Measurements from ENCODE around the gene THSD4. TPM values are rescaled to one million over a fixed set of nuclear protein-coding genes. Genes with fewer than 3 reads are reported as not detected.

The THSD4 gene
- total RNA-seq, 3 donors from 2014 or later: 18.3 to 46.2 (median 27.1) TPM

DNA sequence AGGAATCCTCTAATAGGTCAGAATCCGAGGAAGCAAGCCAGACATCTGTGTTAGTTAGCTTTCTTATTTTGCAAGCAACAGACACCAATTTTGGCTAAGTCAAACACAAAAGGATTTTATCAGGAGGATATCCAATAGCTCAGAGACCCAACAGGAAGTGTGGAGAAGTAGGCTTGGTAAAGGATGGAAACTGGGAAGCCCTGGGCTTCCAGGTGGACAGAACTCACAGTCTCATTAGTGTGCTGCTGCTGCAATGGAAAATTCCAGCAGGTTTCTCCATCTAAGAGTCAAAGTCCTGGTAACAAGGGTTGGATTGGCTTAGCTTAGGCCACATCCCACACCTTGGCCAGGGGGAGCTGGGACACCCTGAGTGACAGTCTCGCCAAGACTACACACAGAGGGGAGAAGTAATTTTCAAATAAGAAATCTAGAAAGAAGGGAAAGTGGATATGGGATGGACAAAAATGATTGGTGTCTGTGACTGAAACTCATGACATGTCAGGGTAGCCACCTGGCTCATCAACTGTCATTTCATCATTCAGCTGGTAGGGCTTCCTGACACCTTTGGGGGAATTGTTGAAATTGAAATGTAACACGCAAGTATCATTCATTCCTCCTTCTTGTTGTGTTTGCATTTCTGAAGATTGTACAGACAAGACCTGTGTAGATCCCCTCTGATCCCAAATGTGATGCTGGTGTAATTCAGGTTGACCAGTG lies 158.6 kb downstream of the THSD4 start:
- Histone ChIP-seq H3K9me3 (no peaks in the 10 kb centered on the region), H3K36me3 (ENCODE audit: low read depth) (no peaks in the 10 kb centered on the region), H3K4me3 (no peak overlapping the region), H3K4me1 (ENCODE audit: low read depth) (peaks cover 12% of the 10 kb centered on the region)
- no peak for ATAC-seq
- DNase-seq: no peak
- TF ChIP-seq, protein P1, sequence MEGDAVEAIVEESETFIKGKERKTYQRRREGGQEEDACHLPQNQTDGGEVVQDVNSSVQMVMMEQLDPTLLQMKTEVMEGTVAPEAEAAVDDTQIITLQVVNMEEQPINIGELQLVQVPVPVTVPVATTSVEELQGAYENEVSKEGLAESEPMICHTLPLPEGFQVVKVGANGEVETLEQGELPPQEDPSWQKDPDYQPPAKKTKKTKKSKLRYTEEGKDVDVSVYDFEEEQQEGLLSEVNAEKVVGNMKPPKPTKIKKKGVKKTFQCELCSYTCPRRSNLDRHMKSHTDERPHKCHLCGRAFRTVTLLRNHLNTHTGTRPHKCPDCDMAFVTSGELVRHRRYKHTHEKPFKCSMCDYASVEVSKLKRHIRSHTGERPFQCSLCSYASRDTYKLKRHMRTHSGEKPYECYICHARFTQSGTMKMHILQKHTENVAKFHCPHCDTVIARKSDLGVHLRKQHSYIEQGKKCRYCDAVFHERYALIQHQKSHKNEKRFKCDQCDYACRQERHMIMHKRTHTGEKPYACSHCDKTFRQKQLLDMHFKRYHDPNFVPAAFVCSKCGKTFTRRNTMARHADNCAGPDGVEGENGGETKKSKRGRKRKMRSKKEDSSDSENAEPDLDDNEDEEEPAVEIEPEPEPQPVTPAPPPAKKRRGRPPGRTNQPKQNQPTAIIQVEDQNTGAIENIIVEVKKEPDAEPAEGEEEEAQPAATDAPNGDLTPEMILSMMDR (IDR thresholded peaks at IDR 0.05): no peak
- intact Hi-C loops (cut with DNase I, micrococcal nuclease): loop anchor here in 1 of 2 donors (10.0 kb wide), 1 partner anchor 61 kb away; no protein-coding TSS in a partner anchor

DNA sequence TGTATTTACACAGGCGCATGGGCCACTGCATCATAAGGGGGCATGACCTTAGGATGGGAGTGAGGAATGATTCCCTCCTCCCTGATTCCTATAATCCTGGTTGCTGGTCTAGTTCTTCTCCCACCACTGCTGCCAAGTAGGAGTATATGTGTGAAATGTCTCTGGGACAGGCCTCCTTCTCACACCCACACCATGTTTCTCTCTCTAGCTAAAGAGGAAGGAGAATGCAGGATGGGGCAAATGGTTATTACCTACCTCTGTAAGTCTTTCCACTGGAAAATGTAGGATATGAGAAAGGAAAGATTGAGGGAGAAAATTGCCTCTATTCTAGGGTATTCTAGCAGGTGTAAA lies 159.2 kb downstream of the THSD4 start:
- ATAC-seq (no peak), DNase-seq (no peak)
- Histone ChIP-seq H3K4me1 (ENCODE audit: low read depth) (peaks cover 12% of the 10 kb centered on the region), H3K4me3 (no peak overlapping the region), H3K36me3 (ENCODE audit: low read depth) (no peaks in the 10 kb centered on the region), H3K9me3 (no peaks in the 10 kb centered on the region)
- TF ChIP-seq, protein P1 (IDR thresholded peaks at IDR 0.05): no peak
- intact Hi-C loops (cut with DNase I, micrococcal nuclease): loop anchor here in 1 of 2 donors (10.0 kb wide), 1 partner anchor 60 kb away; no protein-coding TSS in a partner anchor

DNA sequence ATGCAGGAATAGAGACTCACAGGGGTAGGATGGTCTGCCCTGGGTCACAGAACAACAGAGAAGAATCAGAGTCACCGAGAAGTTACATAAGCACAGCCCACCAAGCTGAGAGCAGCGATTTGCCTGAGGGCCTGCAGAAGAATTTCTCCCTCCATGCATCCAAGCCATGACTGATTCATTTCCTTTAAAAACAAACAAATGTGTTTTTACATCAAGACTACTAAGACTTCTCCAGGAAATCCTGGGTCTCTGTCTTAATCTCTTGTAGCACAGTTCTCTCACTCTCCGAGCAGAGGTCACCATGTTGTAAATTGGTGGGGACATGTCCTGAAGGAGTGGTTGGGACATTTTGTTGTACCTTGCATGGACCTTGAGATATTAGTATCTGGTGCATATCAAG lies 159.8 kb downstream of the THSD4 start:
- H3K4me1 ChIP-seq (ENCODE audit: low read depth): peaks cover 12% of the 10 kb centered on the region
- TF ChIP-seq, protein P1 (IDR thresholded peaks at IDR 0.05): no peak
- intact Hi-C loops (cut with DNase I, micrococcal nuclease): loop anchor here in 1 of 2 donors (10.0 kb wide), 1 partner anchor 60 kb away; no protein-coding TSS in a partner anchor
- H3K9me3 ChIP-seq: no peaks in the 10 kb centered on the region
- no peaks in the 10 kb centered on the region for H3K36me3 ChIP-seq (ENCODE audit: low read depth)
- DNase-seq (no peak), ATAC-seq (peak; percentile 34)
- no peak overlapping the region for H3K4me3 ChIP-seq

DNA sequence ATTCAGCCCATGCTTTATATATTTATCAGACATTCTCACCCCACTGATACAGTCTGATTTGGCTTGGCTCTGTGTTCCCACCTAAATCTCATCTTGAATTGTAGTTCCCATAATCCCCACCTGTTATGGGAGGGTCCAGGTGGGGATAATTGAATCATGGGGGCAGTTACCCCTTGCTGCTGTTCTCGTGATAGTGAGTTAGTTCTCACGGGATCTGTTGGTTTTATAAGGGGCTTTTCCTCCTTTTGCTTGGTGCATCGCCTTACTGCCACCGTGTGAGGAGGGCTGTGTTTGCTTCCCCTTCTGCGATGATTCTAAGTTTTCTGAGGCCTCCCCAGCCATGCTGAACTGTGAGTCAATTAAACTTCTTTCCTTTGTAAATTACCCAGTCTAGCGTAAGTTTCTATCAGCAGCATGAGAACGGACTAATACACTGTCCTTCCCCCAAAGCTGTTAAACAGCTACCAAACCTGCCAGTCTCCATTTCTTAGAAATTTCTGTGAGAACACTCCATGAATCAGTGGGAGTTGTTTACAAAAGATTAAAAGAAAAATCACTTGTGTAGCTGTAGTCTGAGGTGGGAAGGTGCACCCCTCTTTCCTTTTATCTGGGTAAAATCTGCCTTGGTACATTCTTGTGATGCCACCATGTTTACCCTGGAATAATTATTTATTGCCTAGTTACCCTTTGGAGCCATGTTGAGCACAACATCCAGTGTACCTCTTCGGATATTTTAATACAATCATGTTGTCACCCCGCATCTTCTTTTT lies 160.5 kb downstream of the THSD4 start:
- Histone ChIP-seq H3K36me3 (ENCODE audit: low read depth) (no peaks in the 10 kb centered on the region), H3K4me1 (ENCODE audit: low read depth) (peaks cover 12% of the 10 kb centered on the region), H3K4me3 (no peak overlapping the region), H3K9me3 (no peaks in the 10 kb centered on the region)
- TF ChIP-seq, protein P1 (IDR thresholded peaks at IDR 0.05): no peak
- intact Hi-C loops (cut with DNase I, micrococcal nuclease): loop anchor here in 1 of 2 donors (10.0 kb wide), 1 partner anchor 59 kb away; no protein-coding TSS in a partner anchor
- DNase-seq: no peak
- no peak for ATAC-seq

GRCh38 chr15:71276336-71276665 lies 161.0 kb downstream of the THSD4 start:
- ATAC-seq (no peak), DNase-seq (no peak)
- Histone ChIP-seq H3K9me3 (no peaks in the 10 kb centered on the region), H3K4me3 (no peak overlapping the region), H3K4me1 (ENCODE audit: low read depth) (peaks cover 9% of the 10 kb centered on the region), H3K36me3 (ENCODE audit: low read depth) (no peaks in the 10 kb centered on the region)
- intact Hi-C loops (cut with DNase I, micrococcal nuclease): loop anchor here in 1 of 2 donors (10.0 kb wide), 1 partner anchor 58 kb away; no protein-coding TSS in a partner anchor
- TF ChIP-seq, protein P1 (IDR thresholded peaks at IDR 0.05): no peak

All from mucosa of descending colon (tissue), 3 donors.